Prostate gland (tissue), 2 donors: ENCODE measurements around the gene TBATA.

Source experiments
- POLR2A ChIP-seq: fragments of 450-650 bp; IDR thresholded peaks from one replicate; pipeline ENCODE4 v1.6.1; 2016; ENCODE audit warnings: antibody characterized with exemption, mild to moderate bottlenecking
- TF ChIP-seq, protein P1 (sequence below), 4 experiments: fragments of 200-600 bp in 2 of 4; fragments of 450-650 bp in 2 of 4; sonication (generic) in 2 of 4; IDR thresholded peaks; 1 replicate in 3 of 4; 2 replicates in 1 of 4; pipeline ENCODE4 v1.5.1; 2016 to 2019; ENCODE audit warnings: antibody characterized with exemption in 4 of 4, mild to moderate bottlenecking in 2 of 4, moderate library complexity in 2 of 4

DNA sequence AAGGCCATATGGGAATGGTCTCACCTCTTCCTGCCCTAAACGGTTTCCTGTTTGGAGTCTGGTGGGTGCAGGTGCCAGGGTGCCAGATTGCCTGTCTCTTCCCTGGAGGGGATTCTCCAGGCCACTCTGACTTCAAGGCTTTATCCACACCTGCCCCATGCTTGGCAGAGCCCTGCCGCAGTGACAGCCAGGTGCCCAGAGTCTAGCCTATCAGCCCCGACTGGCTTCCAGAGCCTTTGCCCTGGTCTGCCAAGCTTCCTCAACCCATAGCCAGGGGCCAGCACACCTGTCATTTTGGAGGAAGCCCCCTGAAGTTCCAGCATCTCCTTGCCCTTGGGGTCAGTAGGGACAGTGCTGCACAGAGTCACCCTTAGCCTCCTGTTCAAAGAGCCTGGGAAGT, 21.6 kb downstream of the TBATA start:
- no peak for TF ChIP-seq POLR2A
- TF ChIP-seq, protein P1, sequence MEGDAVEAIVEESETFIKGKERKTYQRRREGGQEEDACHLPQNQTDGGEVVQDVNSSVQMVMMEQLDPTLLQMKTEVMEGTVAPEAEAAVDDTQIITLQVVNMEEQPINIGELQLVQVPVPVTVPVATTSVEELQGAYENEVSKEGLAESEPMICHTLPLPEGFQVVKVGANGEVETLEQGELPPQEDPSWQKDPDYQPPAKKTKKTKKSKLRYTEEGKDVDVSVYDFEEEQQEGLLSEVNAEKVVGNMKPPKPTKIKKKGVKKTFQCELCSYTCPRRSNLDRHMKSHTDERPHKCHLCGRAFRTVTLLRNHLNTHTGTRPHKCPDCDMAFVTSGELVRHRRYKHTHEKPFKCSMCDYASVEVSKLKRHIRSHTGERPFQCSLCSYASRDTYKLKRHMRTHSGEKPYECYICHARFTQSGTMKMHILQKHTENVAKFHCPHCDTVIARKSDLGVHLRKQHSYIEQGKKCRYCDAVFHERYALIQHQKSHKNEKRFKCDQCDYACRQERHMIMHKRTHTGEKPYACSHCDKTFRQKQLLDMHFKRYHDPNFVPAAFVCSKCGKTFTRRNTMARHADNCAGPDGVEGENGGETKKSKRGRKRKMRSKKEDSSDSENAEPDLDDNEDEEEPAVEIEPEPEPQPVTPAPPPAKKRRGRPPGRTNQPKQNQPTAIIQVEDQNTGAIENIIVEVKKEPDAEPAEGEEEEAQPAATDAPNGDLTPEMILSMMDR (IDR thresholded peaks at IDR 0.05): no peak
